AG08396 (cell line): ENCODE measurements around the gene RPL18A.

Experiments
- DNase-seq: peaks from one replicate; pipeline ENCODE4 v3.0.0; 2012; ENCODE audit warnings: low spot score, mixed read lengths

Gene RPL18A

DNA sequence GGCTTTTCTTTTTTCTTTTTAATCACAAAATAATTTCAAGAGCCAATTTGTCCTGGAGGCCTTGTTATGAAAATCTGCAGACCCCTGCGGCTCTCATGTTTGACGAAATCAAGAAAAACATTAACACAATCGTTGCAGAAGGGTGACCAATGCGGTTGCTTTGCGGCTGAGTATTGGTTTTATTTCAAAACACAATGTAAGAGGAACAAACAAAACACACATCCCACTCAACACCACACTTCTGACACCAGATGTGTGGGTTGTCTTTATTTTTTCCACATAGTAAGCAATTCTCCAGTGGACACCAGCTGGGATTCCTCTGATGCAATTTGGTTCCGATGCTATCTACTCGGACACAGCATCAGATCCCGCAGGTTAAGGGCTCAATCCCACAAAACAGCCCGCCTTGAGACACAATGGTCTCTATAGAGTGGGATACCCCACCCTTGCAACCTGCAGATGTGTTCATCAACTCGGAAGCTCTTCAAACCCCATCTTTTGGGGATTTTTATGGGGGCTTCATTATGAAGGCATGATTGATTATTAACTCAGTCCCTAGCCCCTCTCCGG lies 51.2 kb downstream of the RPL18A start:
- no peak for DNase-seq
